Neural cell (in vitro differentiated cells): ENCODE data around the gene GPATCH2L. TPM values are rescaled to one million over a fixed set of nuclear protein-coding genes. Genes with fewer than 3 reads are reported as not detected.

ENCODE experiments used
- H2AFZ ChIP-seq: fragments of 200-600, 300-800 bp; sonication (generic), shearing (Covaris generic); 2 replicates; pipeline ENCODE4 v1.6.0; 2014; ENCODE audit warnings: low read depth, mild to moderate bottlenecking, antibody characterized with exemption, low read length, moderate library complexity
- H3F3A ChIP-seq: fragments of 200-600 bp; shearing (Covaris generic); 2 replicates; pipeline ENCODE4 v1.6.1; 2016; ENCODE audit warnings: mild to moderate bottlenecking, moderate library complexity, mixed read lengths, antibody characterized with exemption, low read length; ENCODE audit not compliant: insufficient read depth, poor library complexity, severe bottlenecking
- H3K27ac ChIP-seq: fragments of 200-600, 300-800 bp; sonication (generic), shearing (Covaris generic); 2 replicates; pipeline ENCODE4 v1.5.1; 2014; ENCODE audit warnings: mild to moderate bottlenecking, low read length, moderate library complexity
- H3K27me3 ChIP-seq: fragments of 300-800, 200-600 bp; sonication (generic), shearing (Covaris generic); 2 replicates; pipeline ENCODE4 v1.6.0; 2014; ENCODE audit warnings: mild to moderate bottlenecking, low read depth, low read length, moderate library complexity; ENCODE audit not compliant: insufficient read depth
- H3K36me3 ChIP-seq: fragments of 300-800, 200-600 bp; sonication (generic), shearing (Covaris generic); 2 replicates; pipeline ENCODE4 v1.5.1; 2014; ENCODE audit warnings: mild to moderate bottlenecking, antibody characterized with exemption, low read length, moderate library complexity; ENCODE audit not compliant: insufficient read depth
- H3K4me2 ChIP-seq: fragments of 300-800, 200-600 bp; sonication (generic), shearing (Covaris generic); 2 replicates; pipeline ENCODE4 v1.6.0; 2014; ENCODE audit warnings: mild to moderate bottlenecking, low read length
- H3K4me3 ChIP-seq: fragments of 300-800, 200-600 bp; sonication (generic), shearing (Covaris generic); 2 replicates; pipeline ENCODE4 v1.5.1; 2014; ENCODE audit warnings: mild to moderate bottlenecking, low read length, moderate library complexity
- H3K79me2 ChIP-seq: fragments of 200-600 bp; shearing (Covaris generic); replicated peaks from 2 replicates; pipeline ENCODE4 v1.6.0; 2014; ENCODE audit warnings: mild to moderate bottlenecking, low read length, moderate library complexity; ENCODE audit not compliant: insufficient read depth
- H3K9ac ChIP-seq: fragments of 300-800, 200-600 bp; sonication (generic), shearing (Covaris generic); 2 replicates; pipeline ENCODE4 v1.6.1; 2016; ENCODE audit warnings: mild to moderate bottlenecking, low read length, mixed read lengths
- H3K9me2 ChIP-seq: fragments of 200-600 bp; shearing (Covaris generic); 2 replicates; pipeline ENCODE4 v1.6.1; 2016; ENCODE audit warnings: mild to moderate bottlenecking, low read length, mixed read lengths; ENCODE audit not compliant: insufficient read depth
- H3K9me3 ChIP-seq: fragments of 200-600, 300-800 bp; sonication (generic), shearing (Covaris generic); 2 replicates; pipeline ENCODE4 v1.6.1; 2016; ENCODE audit warnings: mild to moderate bottlenecking, mixed run types, low read length, moderate library complexity, mixed read lengths
- H4K20me1 ChIP-seq: fragments of 200-600 bp; shearing (Covaris generic); 2 replicates; pipeline ENCODE4 v1.6.1; 2016; ENCODE audit warnings: mild to moderate bottlenecking, mixed run types; ENCODE audit not compliant: insufficient read depth
- CTCF ChIP-seq: fragments of 450-650 bp; IDR thresholded peaks from 2 replicates; pipeline ENCODE4 v1.5.1; 2014; ENCODE audit warnings: antibody characterized with exemption, mild to moderate bottlenecking, moderate library complexity; ENCODE audit not compliant: poor library complexity, severe bottlenecking
- EP300 ChIP-seq: fragments of 450-650 bp; conservative IDR thresholded peaks from 2 replicates; pipeline ENCODE4 v1.6.1; 2014; ENCODE audit warnings: antibody characterized with exemption, mild to moderate bottlenecking, moderate library complexity; ENCODE audit not compliant: poor library complexity, severe bottlenecking
- EZH2 ChIP-seq: fragments of 200-600, 300-800 bp; shearing (Covaris generic), sonication (generic); IDR thresholded peaks from 2 replicates; pipeline ENCODE4 v1.6.1; 2014; ENCODE audit warnings: antibody characterized with exemption, low read length, borderline replicate concordance, mild to moderate bottlenecking; ENCODE audit not compliant: insufficient read depth, poor library complexity, severe bottlenecking
- MXI1 ChIP-seq: fragments of 450-650 bp; conservative IDR thresholded peaks from 2 replicates; pipeline ENCODE4 v1.6.1; 2014; ENCODE audit warnings: antibody characterized with exemption, mild to moderate bottlenecking; ENCODE audit not compliant: poor library complexity, severe bottlenecking
- RAD21 ChIP-seq: fragments of 450-650 bp; conservative IDR thresholded peaks from 2 replicates; pipeline ENCODE4 v1.6.1; 2014; ENCODE audit warnings: antibody characterized with exemption, mild to moderate bottlenecking, moderate library complexity
- REST ChIP-seq: IDR thresholded peaks from 2 replicates; pipeline ENCODE4 v1.6.1; 2012; ENCODE audit warnings: borderline replicate concordance
- SMC3 ChIP-seq: fragments of 450-650 bp; conservative IDR thresholded peaks from 2 replicates; pipeline ENCODE4 v1.6.1; 2014; ENCODE audit warnings: antibody characterized with exemption, mild to moderate bottlenecking, moderate library complexity; ENCODE audit not compliant: poor library complexity
- TAF1 ChIP-seq: IDR thresholded peaks from 2 replicates; pipeline ENCODE4 v1.6.1; 2012; ENCODE audit warnings: low read depth
- polyA plus RNA-seq: library from polyadenylated mRNA; depleted of rRNA; stranded (reverse); fragments of >200 nt; gene quantifications from 2 replicates; pipeline ENCODE4 v1.2.3, GENCODE V29; 2014

GPATCH2L gene
- polyA plus RNA-seq, 1 donor from 2014 or later: 49.6 TPM

GRCh38 chr14:76262641-76263040, 110.9 kb downstream of the GPATCH2L start:
- H2AFZ ChIP-seq: no peak overlapping the region
- TF ChIP-seq MXI1: no peak
- TF ChIP-seq CTCF: no peak
- no peak for TF ChIP-seq RAD21
- no peak for TF ChIP-seq EP300
- no peak for TF ChIP-seq REST
- no peak for TF ChIP-seq EZH2
- TF ChIP-seq TAF1: no peak
- no peak for TF ChIP-seq SMC3
- no peaks in the 10 kb centered on the region for H3K9me2 ChIP-seq
- no peaks in the 10 kb centered on the region for H4K20me1 ChIP-seq
- H3K4me3 ChIP-seq: no peak overlapping the region
- no peaks in the 10 kb centered on the region for H3K36me3 ChIP-seq
- no peaks in the 10 kb centered on the region for H3K9me3 ChIP-seq
- no peaks in the 10 kb centered on the region for H3K79me2 ChIP-seq
- no peak overlapping the region for H3K9ac ChIP-seq
- no peak overlapping the region for H3K4me2 ChIP-seq
- H3F3A ChIP-seq: no peaks in the 10 kb centered on the region
- H3K27me3 ChIP-seq: no peaks in the 10 kb centered on the region
- H3K27ac ChIP-seq: no peak overlapping the region

Other genes with a start within 250 kb of the GPATCH2L start
- 1.3 TPM in 2 replicates for gene TGFB3, start 169.9 kb upstream of the GPATCH2L start, polyA plus RNA-seq
- gene IFT43, start 166.2 kb upstream of the GPATCH2L start, polyA plus RNA-seq: 102 and 114 TPM in 2 replicates
- gene ESRRB, start 224.2 kb downstream of the GPATCH2L start, polyA plus RNA-seq: 0.59 and 1.9 TPM in 2 replicates